Pancreas (tissue), 10 donors: ENCODE measurements around the gene HMX1. TPM values are rescaled to one million over a fixed set of nuclear protein-coding genes. Genes with fewer than 3 reads are reported as not detected.

Source experiments
- ATAC-seq, 4 donors: fragments of 200-7000 bp; cut with Tn5 transposase; one replicate each; pipeline versions ENCODE4 v1.8.0 to v1.9.1; 2020; ENCODE audit warnings: mild to moderate bottlenecking in 4 of 4, moderate library complexity in 4 of 4
- DNase-seq, 6 donors: peaks; one replicate each; pipeline ENCODE4 v3.0.0-alpha.2; 2020
- FAIRE-seq: peaks from 2 replicates; lab custom pipeline; 2012; peaks lifted over from hg19 to GRCh38; lab: Jason Lieb, UNC
- H3K27ac ChIP-seq, 4 donors: fragments of 200-600 bp; sonication (generic); 1 replicate in 3 of 4; 2 replicates in 1 of 4; pipeline versions ENCODE4 v1.5.0 to v1.8.0; 2020
- H3K27me3 ChIP-seq, 4 donors: fragments of 200-600 bp; one replicate each; pipeline ENCODE4 v1.8.0; 2021
- H3K36me3 ChIP-seq, 3 donors: fragments of 200-600 bp; sonication (generic) in 1 of 3; one replicate each; pipeline versions ENCODE4 v1.5.0 to v1.8.0; 2020 to 2021
- H3K4me1 ChIP-seq, 3 donors: fragments of 200-600 bp; one replicate each; pipeline ENCODE4 v1.8.0; 2021
- H3K4me3 ChIP-seq, 4 donors: fragments of 200-600 bp; sonication (generic) in 2 of 4; one replicate each; pipeline versions ENCODE4 v1.5.0 to v1.8.0; 2020 to 2021
- H3K9me3 ChIP-seq, 4 donors: fragments of 200-600 bp; one replicate each; pipeline ENCODE4 v1.8.0; 2021
- CTCF ChIP-seq, 4 donors: fragments of 200-600 bp; sonication (generic) in 3 of 4; IDR thresholded peaks; one replicate each; pipeline versions ENCODE4 v1.5.0 to v1.8.0; 2021; ENCODE audit warnings: antibody characterized with exemption in 4 of 4
- WGBS, 2 donors: extraction: QIAGEN DNeasy Blood & Tissue Kit; methylation state at CpG; one replicate each; pipeline ENCODE4 v1.1.7; 2013; 5-methylcytosine and 5-hydroxymethylcytosine counted together
- intact Hi-C, 3 donors: fragments of 100-400 bp; cut with DNase I; formaldehyde crosslinking; loops; one replicate each; pipeline versions ENCODE4 v1.11.1 to v1.14.2; 2022
- polyA plus RNA-seq, 2 donors: library from polyadenylated mRNA; stranded (reverse); fragments of 200-250 nt; gene quantifications; one replicate each; pipeline ENCODE4 v1.2.3, GENCODE V29; 2013
- total RNA-seq, 6 donors: library from RNA; stranded (reverse); fragmentation: NEBNext Ultra II Directional in 4 of 6; extraction: Animal tissue kit (Norgen Biotek cat#: 25700) in 4 of 6; gene quantifications; one replicate each; pipeline versions ENCODE4 v1.2.1 to v1.2.4, GENCODE V29; 2021 to 2023
- donor health status: healthy with polysubstance abuse.
- donor health status: DM: no; HTN: no; CAD: no; lungs with moderate emphysema.
- donor health status: DM: no; HTN: no; CAD: no.
- donor health status: control.
- donor health status: control.
- donor health status: Bipolar disorder and iron deficiency.
- donor health status: DM: yes; HTN: yes; CAD: no.
- donor health status: DM: no; HTN: no; CAD: no.
- donor health status: DM: no; HTN: no; CAD: no.
- donor health status: DM: yes; HTN: yes; CAD: no.

HMX1 gene
- total and polyA plus RNA-seq, 8 donors, result not detected

DNA sequence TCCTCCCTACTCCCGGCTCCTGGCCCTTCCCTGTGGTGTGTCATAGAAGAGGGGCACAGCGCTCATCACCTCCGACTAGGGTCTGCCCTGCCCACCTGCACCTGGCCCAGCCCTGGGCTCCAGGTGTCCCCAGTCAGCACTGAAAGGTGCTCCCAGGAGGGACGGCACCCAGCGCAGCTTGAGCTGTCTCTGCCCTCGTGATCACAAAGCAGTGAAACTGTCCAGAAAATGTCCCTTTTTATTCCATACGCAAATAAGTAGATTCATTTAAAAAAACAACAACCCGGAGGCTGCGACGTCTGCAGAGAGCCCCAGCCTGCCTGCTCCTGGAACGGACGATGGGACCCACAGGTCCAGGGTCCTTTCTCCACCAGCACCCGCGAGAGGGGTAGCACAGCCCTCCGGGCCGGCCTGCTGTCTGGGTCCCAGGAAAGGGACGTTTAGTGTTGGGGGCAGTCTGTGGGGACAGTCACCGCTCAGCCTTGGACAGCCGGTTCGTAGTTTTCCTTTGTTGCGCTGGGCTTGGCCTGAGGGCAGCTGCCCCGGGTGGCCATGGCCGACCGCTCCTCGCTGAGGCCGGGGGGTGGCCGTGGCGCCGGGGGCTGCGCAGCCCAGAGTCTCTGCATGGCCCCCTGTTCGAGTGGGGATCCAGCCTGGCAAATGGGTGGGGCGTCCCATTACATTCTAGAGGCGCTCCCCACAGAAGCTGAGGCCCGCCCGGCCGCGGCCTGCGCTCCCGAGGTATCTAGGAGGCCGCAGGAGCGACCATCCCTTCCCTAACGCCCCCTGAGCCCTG, 4.6 kb downstream of the HMX1 start:
- H3K4me1 ChIP-seq, result no peaks in the 10 kb centered on the region
- no peak for TF ChIP-seq CTCF (IDR thresholded peaks at IDR 0.05)
- no peak overlapping the region for H3K27ac ChIP-seq
- H3K36me3 ChIP-seq, result no peaks in the 10 kb centered on the region
- intact Hi-C loops, result no loop called here
- 3 to 5% methylated on average over 39 to 42 of the region's 42 CpGs for WGBS, 2 donors
- FAIRE-seq, result no peak
- H3K9me3 ChIP-seq, result no peaks in the 10 kb centered on the region
- no peak for ATAC-seq
- peaks cover 0 to 51% (median 6%) of the 10 kb centered on the region in 4 donors for H3K27me3 ChIP-seq
- H3K4me3 ChIP-seq, result no peak overlapping the region
- DNase-seq, result peak in 1 of 6 donors; percentile 67

DNA sequence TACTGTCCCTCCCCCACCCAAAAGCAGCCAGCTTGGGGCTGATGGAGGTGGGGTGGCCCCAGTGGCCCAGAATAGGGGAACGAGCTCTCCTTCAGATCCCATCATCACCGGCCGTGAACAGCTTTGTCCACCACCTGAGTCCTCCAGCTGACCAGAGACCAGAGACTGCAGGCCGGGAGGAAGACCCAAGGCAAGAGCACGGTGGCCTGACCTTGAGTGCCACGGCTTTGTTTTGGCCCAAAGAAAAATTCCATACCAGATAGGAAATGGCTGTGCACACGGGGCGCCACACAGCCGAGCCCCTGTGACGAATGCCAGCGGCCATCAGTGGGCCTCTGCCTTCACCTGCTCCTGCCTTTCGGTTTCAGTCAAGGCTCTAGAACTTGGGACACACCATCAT, 5.2 kb downstream of the HMX1 start:
- TF ChIP-seq CTCF (IDR thresholded peaks at IDR 0.05), result no peak
- no peak for FAIRE-seq

GRCh38 chr4:8865681-8866310, 5.8 kb downstream of the HMX1 start:
- no peaks in the 10 kb centered on the region for H3K4me1 ChIP-seq
- intact Hi-C loops, result no loop called here
- no peak for ATAC-seq
- H3K27me3 ChIP-seq, result peaks cover 0 to 57% (median 12%) of the 10 kb centered on the region in 4 donors
- FAIRE-seq, result no peak
- H3K4me3 ChIP-seq, result no peak overlapping the region
- no peak overlapping the region for H3K27ac ChIP-seq
- H3K9me3 ChIP-seq, result no peaks in the 10 kb centered on the region
- no peak for TF ChIP-seq CTCF (IDR thresholded peaks at IDR 0.05)
- 32% methylated on average over 18 of the region's 18 CpGs for WGBS, 2 donors
- DNase-seq, result peak in 1 of 6 donors; percentile 36
- H3K36me3 ChIP-seq, result no peaks in the 10 kb centered on the region

More for the DNA sequence above, 5.2 kb downstream of the HMX1 start:
- no peak overlapping the region for H3K27ac ChIP-seq
- H3K27me3 ChIP-seq, result peaks cover 0 to 56% (median 11%) of the 10 kb centered on the region in 4 donors
- no peak for DNase-seq
- 9 to 11% methylated on average over 12 of the region's 12 CpGs for WGBS, 2 donors
- no peak for ATAC-seq
- no peaks in the 10 kb centered on the region for H3K36me3 ChIP-seq
- intact Hi-C loops, result no loop called here
- no peaks in the 10 kb centered on the region for H3K9me3 ChIP-seq
- H3K4me3 ChIP-seq, result no peak overlapping the region
- H3K4me1 ChIP-seq, result no peaks in the 10 kb centered on the region

DNA sequence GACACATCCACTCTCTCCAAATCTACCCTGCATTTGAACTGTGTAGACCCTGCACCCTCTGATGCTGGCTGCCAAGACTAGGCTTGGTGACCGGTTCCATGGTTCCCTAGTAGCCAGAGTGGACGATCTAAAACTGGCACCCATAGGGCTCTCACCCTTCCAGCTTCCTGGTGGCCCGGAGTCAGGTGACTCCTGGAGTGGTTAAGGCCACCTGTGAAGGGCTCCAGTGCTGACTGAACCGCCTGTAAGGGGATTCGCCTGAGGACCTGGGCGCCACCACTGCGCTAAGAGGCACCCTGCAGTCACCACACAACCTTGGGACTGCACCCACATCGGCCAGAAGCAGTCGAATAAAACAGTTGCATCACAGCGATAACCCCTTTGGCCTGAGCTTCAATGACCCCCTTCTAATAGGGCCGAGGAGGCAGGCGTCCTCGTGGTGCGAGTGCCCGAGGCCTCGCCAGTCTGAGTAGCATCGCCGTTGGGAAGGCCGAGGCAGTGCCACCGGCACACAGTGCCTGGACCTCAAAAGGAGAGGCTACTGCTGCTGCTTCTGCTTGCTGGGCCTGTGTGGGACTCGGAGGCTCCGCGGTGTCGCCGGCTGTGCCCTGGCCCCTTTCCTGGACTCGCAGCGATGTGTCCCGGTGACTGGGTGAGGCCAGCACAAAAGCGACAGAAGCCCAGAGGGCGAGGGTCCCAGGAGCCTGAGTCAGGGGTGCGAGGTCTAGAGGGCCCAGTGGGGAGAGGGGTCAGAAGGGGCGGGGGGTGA, 6.5 kb downstream of the HMX1 start:
- H3K9me3 ChIP-seq, result no peaks in the 10 kb centered on the region
- H3K4me1 ChIP-seq, result no peaks in the 10 kb centered on the region
- 17 to 24% methylated on average over 32 of the region's 32 CpGs for WGBS, 2 donors
- peaks cover 0 to 59% (median 12%) of the 10 kb centered on the region in 4 donors for H3K27me3 ChIP-seq
- FAIRE-seq (no peak), DNase-seq (peak in 1 of 6 donors; percentile 38), ATAC-seq (no peak)
- no peak overlapping the region for H3K27ac ChIP-seq
- no peaks in the 10 kb centered on the region for H3K36me3 ChIP-seq
- no peak for TF ChIP-seq CTCF (IDR thresholded peaks at IDR 0.05)
- intact Hi-C loops, result no loop called here
- H3K4me3 ChIP-seq, result no peak overlapping the region
